H1 (cell line): ENCODE measurements around the gene MORC1. TPM values are rescaled to one million over a fixed set of nuclear protein-coding genes. Genes with fewer than 3 reads are reported as not detected.

Experiments
- CTCF ChIA-PET: fragments of 300-600 bp; sonication (Branson Sonifier 250); formaldehyde crosslinking; loops from one replicate; lab custom pipeline; 2021; ENCODE audit not compliant: partially characterized antibody; lab: Charles Lee
- POLR2A ChIA-PET: fragments of 300-600 bp; sonication (Branson Sonifier 250); formaldehyde crosslinking; loops from one replicate; lab custom pipeline; 2021; ENCODE audit warnings: inconsistent platforms; ENCODE audit not compliant: partially characterized antibody; lab: Charles Lee
- DNase-seq, 2 experiments: peaks; one replicate each; pipeline versions ENCODE4 v3.0.0 to v3.0.0-alpha.2; 2010 to 2022; ENCODE audit warnings: low spot score in 2 of 2, low read depth in 1 of 2, mixed read lengths in 1 of 2
- FAIRE-seq: peaks from 2 replicates; lab custom pipeline; 2011; peaks lifted over from hg19 to GRCh38; lab: Jason Lieb, UNC
- H2AFZ ChIP-seq: 2 replicates; pipeline ENCODE4 v1.8.1; 2012; ENCODE audit warnings: low read length, inconsistent platforms
- H2AK5ac ChIP-seq: 2 replicates; pipeline ENCODE4 v1.6.1; 2013; ENCODE audit warnings: low read depth, low read length
- H2BK120ac ChIP-seq: replicated peaks from 2 replicates; pipeline ENCODE3; 2013; ENCODE audit warnings: low read depth, low read length, inconsistent platforms
- H2BK12ac ChIP-seq: 2 replicates; pipeline ENCODE4 v1.6.1; 2013; ENCODE audit warnings: low read depth, low read length
- H2BK15ac ChIP-seq: 2 replicates; pipeline ENCODE4 v1.6.1; 2013; ENCODE audit warnings: low read length
- H2BK20ac ChIP-seq: 2 replicates; pipeline ENCODE4 v1.6.1; 2013; ENCODE audit warnings: low read length
- H2BK5ac ChIP-seq: 2 replicates; pipeline ENCODE4 v1.6.1; 2013; ENCODE audit warnings: low read depth, low read length
- H3K14ac ChIP-seq: 2 replicates; pipeline ENCODE4 v1.6.1; 2013; ENCODE audit warnings: inconsistent platforms; ENCODE audit not compliant: insufficient read length
- H3K18ac ChIP-seq: 2 replicates; pipeline ENCODE4 v1.6.1; 2013; ENCODE audit warnings: low read length; ENCODE audit errors: extremely low read depth
- H3K23ac ChIP-seq: 2 replicates; pipeline ENCODE4 v1.6.1; 2013; ENCODE audit warnings: inconsistent platforms; ENCODE audit not compliant: insufficient read length
- H3K23me2 ChIP-seq: 2 replicates; pipeline ENCODE4 v1.6.1; 2013; ENCODE audit warnings: low read depth, low read length
- H3K27ac ChIP-seq: 2 replicates; pipeline ENCODE4 v1.6.1; 2011; ENCODE audit warnings: low read depth, low read length, inconsistent platforms
- H3K27me3 ChIP-seq, 4 experiments: replicated peaks in 1 of 4; 1 replicate in 1 of 4; 2 replicates in 3 of 4; pipeline versions ENCODE4 v1.6.1 to v1.8.1; 2011 to 2013; ENCODE audit warnings: low read length in 3 of 4, mild to moderate bottlenecking in 3 of 4, inconsistent platforms in 2 of 4, mixed read lengths in 2 of 4, moderate library complexity in 1 of 4; ENCODE audit not compliant: control insufficient read depth in 3 of 4, insufficient read depth in 3 of 4; ENCODE audit errors: extremely low read depth in 1 of 4
- H3K36me3 ChIP-seq, 4 experiments: 2 replicates each; pipeline versions ENCODE4 v1.6.1 to v1.8.1; 2011 to 2013; ENCODE audit warnings: mild to moderate bottlenecking in 4 of 4, low read length in 3 of 4, moderate library complexity in 2 of 4, control low read depth in 1 of 4, inconsistent platforms in 1 of 4; ENCODE audit not compliant: insufficient read depth in 4 of 4, control insufficient read depth in 2 of 4
- H3K4ac ChIP-seq: replicated peaks from 2 replicates; pipeline ENCODE3; 2013; ENCODE audit warnings: low read length, low read depth, mixed read lengths, inconsistent platforms; ENCODE audit not compliant: insufficient read length
- H3K4me1 ChIP-seq, 4 experiments: replicated peaks in 1 of 4; 1 replicate in 1 of 4; 2 replicates in 3 of 4; pipeline versions ENCODE4 v1.6.1 to v1.8.1; 2011 to 2013; ENCODE audit warnings: low read length in 3 of 4, inconsistent platforms in 2 of 4, mixed read lengths in 1 of 4; ENCODE audit not compliant: insufficient read depth in 4 of 4, control insufficient read depth in 3 of 4
- H3K4me2 ChIP-seq, 2 experiments: 2 replicates each; pipeline versions ENCODE4 v1.6.1 to v1.8.1; 2011 to 2013; ENCODE audit warnings: low read depth in 2 of 2, low read length in 2 of 2, control low read depth in 1 of 2, inconsistent platforms in 1 of 2, mild to moderate bottlenecking in 1 of 2; ENCODE audit not compliant: insufficient read depth in 1 of 2
- H3K4me3 ChIP-seq, 4 experiments: fragments of 200-600, 300-600 bp in 1 of 4; sonication (generic), shearing (Covaris generic), sonication (Bioruptor Twin) in 1 of 4; 2 replicates each; pipeline versions ENCODE4 v1.5.1 to v1.8.1; 2011 to 2016; ENCODE audit warnings: low read length in 4 of 4, low read depth in 3 of 4, control low read depth in 2 of 4, inconsistent platforms in 2 of 4, mild to moderate bottlenecking in 2 of 4, mixed read lengths in 1 of 4, moderate library complexity in 1 of 4; ENCODE audit not compliant: insufficient read depth in 2 of 4; ENCODE audit errors: extremely low read depth in 1 of 4
- H3K56ac ChIP-seq: replicated peaks from 2 replicates; pipeline ENCODE3; 2013; ENCODE audit warnings: low read depth, mild to moderate bottlenecking, mixed read lengths, low read length, inconsistent platforms; ENCODE audit not compliant: insufficient read length
- H3K79me1 ChIP-seq: 2 replicates; pipeline ENCODE4 v1.6.1; 2013; ENCODE audit warnings: low read depth, low read length, control low read depth
- H3K79me2 ChIP-seq, 2 experiments: 2 replicates each; pipeline versions ENCODE4 v1.6.1 to v1.8.1; 2012 to 2013; ENCODE audit warnings: low read length in 2 of 2, mild to moderate bottlenecking in 2 of 2, inconsistent platforms in 1 of 2; ENCODE audit not compliant: insufficient read depth in 2 of 2, control insufficient read depth in 1 of 2
- H3K9ac ChIP-seq, 4 experiments: replicated peaks in 1 of 4; 1 replicate in 1 of 4; 2 replicates in 3 of 4; pipeline versions ENCODE4 v1.6.1 to v1.8.1; 2011 to 2013; ENCODE audit warnings: low read depth in 3 of 4, low read length in 3 of 4, control low read depth in 2 of 4, mild to moderate bottlenecking in 2 of 4, moderate library complexity in 2 of 4, inconsistent platforms in 1 of 4; ENCODE audit errors: extremely low read depth in 1 of 4
- H3K9me3 ChIP-seq, 2 experiments: 2 replicates each; pipeline versions ENCODE4 v1.6.1 to v1.8.1; 2012 to 2013; ENCODE audit warnings: mild to moderate bottlenecking in 2 of 2, moderate library complexity in 2 of 2, control low read depth in 1 of 2, inconsistent platforms in 1 of 2, low read depth in 1 of 2, low read length in 1 of 2, mixed read lengths in 1 of 2; ENCODE audit not compliant: insufficient read depth in 2 of 2
- H4K20me1 ChIP-seq, 2 experiments: replicated peaks in 1 of 2; 2 replicates each; pipeline versions ENCODE3 to v1.8.1; 2011 to 2013; ENCODE audit warnings: inconsistent platforms in 2 of 2, low read length in 2 of 2, mild to moderate bottlenecking in 1 of 2; ENCODE audit not compliant: insufficient read depth in 2 of 2, control insufficient read depth in 1 of 2
- H4K5ac ChIP-seq: 2 replicates; pipeline ENCODE4 v1.6.1; 2013; ENCODE audit warnings: low read length, low read depth, mixed read lengths, inconsistent platforms; ENCODE audit not compliant: insufficient read length
- H4K8ac ChIP-seq: 2 replicates; pipeline ENCODE4 v1.8.0; 2013; ENCODE audit warnings: mild to moderate bottlenecking, moderate library complexity, low read length, inconsistent platforms; ENCODE audit not compliant: insufficient read depth; ENCODE audit errors: extremely low read depth
- H4K91ac ChIP-seq: replicated peaks from 2 replicates; pipeline ENCODE3; 2013; ENCODE audit warnings: low read length, mixed read lengths, inconsistent platforms; ENCODE audit not compliant: insufficient read length
- CHD1 ChIP-seq: IDR thresholded peaks from 2 replicates; pipeline ENCODE4 v1.6.1; 2012; ENCODE audit warnings: low read depth, low read length, improper control_type of control experiment
- WGBS, 2 experiments: shearing (Covaris generic) in 1 of 2; methylation state at CpG; one replicate each; pipeline versions ENCODE4 v1.1.6 to v1.1.7; 2013 to 2015; ENCODE audit warnings: low lambda C conversion rate in 2 of 2, mixed read lengths in 2 of 2, inconsistent platforms in 1 of 2, low coverage in 1 of 2, missing lambda C conversion rate in 1 of 2; ENCODE audit not compliant: insufficient replicate concordance in 2 of 2, insufficient coverage in 1 of 2, insufficient read length in 1 of 2; ENCODE audit errors: extremely low coverage in 1 of 2, missing lambda C conversion rate in 1 of 2; 5-methylcytosine and 5-hydroxymethylcytosine counted together
- polyA plus RNA-seq, 7 experiments: library from polyadenylated mRNA; depleted of rRNA in 3 of 7; stranded (reverse) in 5 of 7; unstranded in 2 of 7; fragments of >200 nt in 5 of 7; fragments of 200-250 nt in 2 of 7; gene quantifications; 1 replicate in 5 of 7; 2 replicates in 1 of 7; 4 replicates in 1 of 7; pipeline versions ENCODE4 v1.2.1 to v1.2.3, GENCODE V29; 2011 to 2013; ENCODE audit warnings: missing spikeins in 2 of 7, mixed read lengths in 2 of 7
- total RNA-seq: library from RNA; stranded (reverse); fragmentation: NEBNext Ultra II Directional; extraction: Animal tissue kit (Norgen Biotek cat#: 25700); gene quantifications from 2 replicates; pipeline ENCODE4 v1.2.1, GENCODE V29; 2021

Gene MORC1
- total and polyA plus RNA-seq, 2 of the 8 experiments (the other 6 are each of a cell fraction or from before 2014, with no cell fraction given): not detected

DNA sequence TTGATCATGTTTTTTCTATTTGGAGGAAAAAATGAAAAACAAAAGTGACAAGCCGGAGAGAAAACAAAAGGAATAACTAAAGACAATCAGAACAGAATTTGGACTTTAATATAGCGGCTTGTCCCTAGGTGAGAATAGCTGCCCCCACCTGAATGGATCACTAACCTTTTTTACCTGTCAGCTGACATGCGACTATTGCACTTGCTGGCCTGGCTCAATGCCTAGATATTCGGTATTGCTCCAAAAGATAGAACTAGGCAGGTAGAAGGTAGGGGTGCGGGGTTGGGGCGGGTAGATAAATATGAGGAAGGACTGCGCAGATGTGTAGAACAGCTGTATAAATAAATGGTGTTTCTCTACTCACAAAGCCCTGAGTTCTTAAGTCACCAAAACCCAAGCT lies 650 bp upstream of the MORC1 start:
- no peak overlapping the region for H2BK12ac ChIP-seq
- H3K56ac ChIP-seq: no peak overlapping the region
- H4K20me1 ChIP-seq: no peaks in the 10 kb centered on the region
- H2AK5ac ChIP-seq: no peak overlapping the region
- no peak overlapping the region for H3K4ac ChIP-seq
- H2BK15ac ChIP-seq: no peak overlapping the region
- no peaks in the 10 kb centered on the region for H3K79me2 ChIP-seq
- H4K91ac ChIP-seq: no peak overlapping the region
- H2BK20ac ChIP-seq: no peak overlapping the region
- no peak overlapping the region for H4K8ac ChIP-seq
- no peaks in the 10 kb centered on the region for H3K79me1 ChIP-seq
- WGBS, 2 experiments: 95 to 100% methylated on average over 2 to 7 of the region's 7 CpGs
- H2BK5ac ChIP-seq: no peak overlapping the region
- no peak overlapping the region for H3K23ac ChIP-seq
- no peak overlapping the region for H3K18ac ChIP-seq
- no peak overlapping the region for H3K4me3 ChIP-seq
- no peak for TF ChIP-seq CHD1
- no peak overlapping the region for H4K5ac ChIP-seq
- H3K36me3 ChIP-seq: no peaks in the 10 kb centered on the region
- no peak overlapping the region for H3K14ac ChIP-seq
- no peak overlapping the region for H3K9ac ChIP-seq
- no peaks in the 10 kb centered on the region for H3K23me2 ChIP-seq
- CTCF ChIA-PET: interaction anchor here (1.0 to 1.2 kb wide), 2 partner anchors 20 to 71 kb away, joined by 4 to 7 read pairs; no protein-coding TSS in a partner anchor
- FAIRE-seq: no peak
- H2BK120ac ChIP-seq: no peak overlapping the region
- no peak for DNase-seq
- H3K9me3 ChIP-seq: peaks cover 0 to 9% of the 10 kb centered on the region in 2 experiments; a peak in 2 of 4 replicates
- no peak overlapping the region for H3K27ac ChIP-seq
- H3K4me1 ChIP-seq: no peaks in the 10 kb centered on the region
- no peak overlapping the region for H3K4me2 ChIP-seq
- H2AFZ ChIP-seq: no peak overlapping the region
- POLR2A ChIA-PET: no interaction called here
- no peaks in the 10 kb centered on the region for H3K27me3 ChIP-seq
